Heart right ventricle (tissue), 16 donors: ENCODE measurements around the gene RTP1. TPM values are rescaled to one million over a fixed set of nuclear protein-coding genes. Genes with fewer than 3 reads are reported as not detected.
A peak's percentile ranks its signal among the peaks of the same experiment; 100 is the strongest.
"Not testable (repeated sequence)": the region's sequence is repeated elsewhere in the genome, so short reads cannot be mapped to it uniquely, and the experiment has no call there.

ENCODE experiments used
- ATAC-seq, 8 donors: fragments of 200-7000 bp; cut with Tn5 transposase; one replicate each; pipeline ENCODE4 v1.9.1; 2020; ENCODE audit warnings: mild to moderate bottlenecking in 8 of 8, moderate library complexity in 8 of 8, moderate number of reproducible peaks in 1 of 8
- DNase-seq, 2 donors: peaks; one replicate each; pipeline ENCODE4 v3.0.0-alpha.2; 2020
- H3K27ac ChIP-seq, 10 donors: fragments of 200-600 bp; sonication (generic) in 2 of 10; one replicate each; pipeline versions ENCODE4 v1.5.0 to v1.8.0; 2020 to 2022; ENCODE audit warnings: mild to moderate bottlenecking in 3 of 10
- H3K27me3 ChIP-seq, 7 donors: fragments of 200-600 bp; one replicate each; pipeline ENCODE4 v1.8.0; 2021 to 2022; ENCODE audit warnings: mild to moderate bottlenecking in 2 of 7
- H3K36me3 ChIP-seq, 9 donors: fragments of 200-600 bp; sonication (generic) in 1 of 9; one replicate each; pipeline versions ENCODE4 v1.5.0 to v1.8.0; 2020 to 2022; ENCODE audit warnings: mild to moderate bottlenecking in 2 of 9
- H3K4me1 ChIP-seq, 9 donors: fragments of 200-600 bp; sonication (generic) in 1 of 9; one replicate each; pipeline versions ENCODE4 v1.5.0 to v1.8.0; 2020 to 2022; ENCODE audit warnings: mild to moderate bottlenecking in 4 of 9
- H3K4me3 ChIP-seq, 10 donors: fragments of 200-600 bp; sonication (generic) in 2 of 10; one replicate each; pipeline versions ENCODE4 v1.5.0 to v1.8.0; 2020 to 2022; ENCODE audit warnings: mild to moderate bottlenecking in 7 of 10, moderate library complexity in 2 of 10
- H3K9me3 ChIP-seq, 11 donors: fragments of 200-600 bp in 10 of 11; sonication (generic) in 2 of 11; one replicate each; pipeline versions ENCODE4 v1.5.0 to v1.8.0; 2013 to 2022; ENCODE audit warnings: mild to moderate bottlenecking in 2 of 11, control low read depth in 1 of 11, moderate library complexity in 1 of 11
- WGBS, 2 donors: extraction: QIAGEN DNeasy Blood & Tissue Kit; methylation state at CpG; one replicate each; pipeline ENCODE4 v1.1.7; 2013; ENCODE audit warnings: inconsistent platforms in 1 of 2; 5-methylcytosine and 5-hydroxymethylcytosine counted together
- intact Hi-C, 10 donors: fragments of 100-400 bp; cut with DNase I; formaldehyde crosslinking; loops; one replicate each; pipeline versions ENCODE4 v1.11.1 to v1.14.2; 2022
- polyA plus RNA-seq, 2 donors: library from polyadenylated mRNA; stranded (reverse); fragments of 200-250 nt; gene quantifications; one replicate each; pipeline ENCODE4 v1.2.3, GENCODE V29; 2013
- total RNA-seq, 10 donors: library from RNA; stranded (reverse); fragmentation: NEBNext Ultra II Directional in 3 of 10; extraction: Animal tissue kit (Norgen Biotek cat#: 25700) in 3 of 10; gene quantifications; one replicate each; pipeline versions ENCODE4 v1.2.1 to v1.2.4, GENCODE V29; 2021 to 2023
- TF ChIP-seq, protein P1 (sequence below), 9 donors: fragments of 200-600 bp; sonication (generic) in 2 of 9; IDR thresholded peaks; one replicate each; pipeline versions ENCODE4 v1.5.0 to v1.8.0; 2021 to 2022; ENCODE audit warnings: antibody characterized with exemption in 9 of 9, mild to moderate bottlenecking in 5 of 9, moderate library complexity in 1 of 9
- donor health status: Arrhythmogenic right ventricular cardiomyopathy.
- donor health status: ischemic (EF 13 %, LVEDD 7.1; RV severe dilation, severe dysfunction).
- donor health status: healthy with polysubstance abuse.
- donor health status: DM: no; HTN: yes; CAD: no.
- donor health status: DM: no; HTN: no; CAD: no.
- donor health status: ischemic (EF 25% LVEDD 6.9; RV normal size, moderate dysfunction).
- donor health status: ischemic (EF 25% LVEDD 5.7; RV mildly dilated, moderate dysfunction).
- donor health status: healthy.
- donor health status: DM: yes; HTN: yes; CAD: no.
- donor health status: Ischemic cardiomyopathy.
- donor health status: ischemic (EF 35%, LVEDD 5.7; RV mildly dilated, moderate dysfunction).
- donor health status: nonischemic (EF 11% LVEDD 7.7; RV severe dilation, severe dysfunction).
- donor health status: DM: yes; HTN: yes; CAD: no.
- donor health status: PGD.
- donor health status: ischemic (EF 29% LVEDD 5.4; RV normal size, mild dysfunction).
- donor health status: nonischemic (EF 23%, LVEDD 6.1; RV moderate dilation, normal function).

The RTP1 gene
- total and polyA plus RNA-seq, 12 donors: 0.11 TPM; not detected in 11

DNA sequence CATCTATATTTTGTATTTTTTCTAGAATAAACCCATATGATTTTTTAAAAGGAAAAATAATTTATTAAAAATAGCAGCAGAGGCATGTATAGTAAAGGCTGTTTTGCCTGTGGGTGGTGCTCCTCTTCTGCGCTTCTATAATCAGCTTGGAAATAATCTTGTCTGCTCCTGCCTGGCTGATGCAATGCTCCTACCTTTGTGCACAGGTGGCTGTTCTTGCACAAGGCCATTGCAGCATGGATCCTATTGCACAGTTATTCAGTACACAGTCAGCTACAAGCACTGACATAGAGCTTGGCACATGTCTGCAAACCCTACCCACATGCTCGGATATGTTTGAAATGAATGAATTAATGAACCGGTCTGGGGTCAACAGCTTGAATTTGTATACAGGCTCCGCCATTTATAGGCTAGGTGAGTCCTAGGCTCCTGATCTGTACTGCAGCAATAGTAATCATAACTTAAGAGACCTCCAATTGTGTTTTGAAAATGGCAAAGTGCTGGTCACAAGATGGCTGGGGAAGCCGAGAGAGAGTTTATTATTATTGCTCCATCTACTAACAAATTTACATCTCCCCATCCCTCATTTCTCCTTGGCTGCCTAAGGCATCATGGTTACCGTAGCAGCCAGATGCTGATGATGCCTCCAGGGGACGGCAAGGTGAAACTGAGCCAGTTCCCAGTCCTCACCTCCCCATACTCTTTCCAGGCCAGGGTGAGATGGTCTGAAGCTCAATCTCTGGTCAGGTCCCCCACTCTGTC is 532 bp upstream of the RTP1 start:
- DNase-seq (no peak), ATAC-seq (no peak)
- no peaks in the 10 kb centered on the region for H3K4me1 ChIP-seq
- 87 to 93% methylated on average over 7 of the region's 7 CpGs for WGBS, 2 donors
- no peak overlapping the region for H3K27ac ChIP-seq
- no peaks in the 10 kb centered on the region for H3K9me3 ChIP-seq
- no peak overlapping the region for H3K4me3 ChIP-seq
- intact Hi-C loops: no loop called here
- H3K36me3 ChIP-seq: no peaks in the 10 kb centered on the region
- TF ChIP-seq, protein P1, sequence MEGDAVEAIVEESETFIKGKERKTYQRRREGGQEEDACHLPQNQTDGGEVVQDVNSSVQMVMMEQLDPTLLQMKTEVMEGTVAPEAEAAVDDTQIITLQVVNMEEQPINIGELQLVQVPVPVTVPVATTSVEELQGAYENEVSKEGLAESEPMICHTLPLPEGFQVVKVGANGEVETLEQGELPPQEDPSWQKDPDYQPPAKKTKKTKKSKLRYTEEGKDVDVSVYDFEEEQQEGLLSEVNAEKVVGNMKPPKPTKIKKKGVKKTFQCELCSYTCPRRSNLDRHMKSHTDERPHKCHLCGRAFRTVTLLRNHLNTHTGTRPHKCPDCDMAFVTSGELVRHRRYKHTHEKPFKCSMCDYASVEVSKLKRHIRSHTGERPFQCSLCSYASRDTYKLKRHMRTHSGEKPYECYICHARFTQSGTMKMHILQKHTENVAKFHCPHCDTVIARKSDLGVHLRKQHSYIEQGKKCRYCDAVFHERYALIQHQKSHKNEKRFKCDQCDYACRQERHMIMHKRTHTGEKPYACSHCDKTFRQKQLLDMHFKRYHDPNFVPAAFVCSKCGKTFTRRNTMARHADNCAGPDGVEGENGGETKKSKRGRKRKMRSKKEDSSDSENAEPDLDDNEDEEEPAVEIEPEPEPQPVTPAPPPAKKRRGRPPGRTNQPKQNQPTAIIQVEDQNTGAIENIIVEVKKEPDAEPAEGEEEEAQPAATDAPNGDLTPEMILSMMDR (IDR thresholded peaks at IDR 0.05): no peak
- H3K27me3 ChIP-seq: peaks cover 0 to 7% (median 0%) of the 10 kb centered on the region in 7 donors

DNA sequence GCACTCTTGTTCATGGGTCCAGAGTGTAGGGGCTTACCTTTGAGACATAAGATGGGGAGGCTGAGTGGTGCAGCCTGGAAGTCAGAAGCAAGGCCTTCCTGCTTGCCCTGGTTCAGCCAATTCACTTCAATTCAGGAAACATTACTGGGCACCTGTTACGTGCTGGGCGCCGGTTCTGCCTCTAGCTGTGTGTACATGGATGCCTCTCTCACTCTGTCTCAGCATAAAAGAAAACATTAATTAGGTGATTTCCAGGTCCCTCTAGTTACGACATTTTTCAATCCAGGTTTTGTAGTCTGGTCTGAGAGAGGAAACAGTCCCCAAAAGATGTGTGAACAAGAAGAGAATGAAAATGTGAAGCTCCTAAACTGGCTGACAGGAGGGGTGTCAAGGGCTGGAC is 1.2 kb downstream of the RTP1 start:
- intact Hi-C loops: no loop called here
- no peaks in the 10 kb centered on the region for H3K36me3 ChIP-seq
- WGBS, 2 donors: 93 to 94% methylated on average over 4 of the region's 4 CpGs
- no peaks in the 10 kb centered on the region for H3K9me3 ChIP-seq
- H3K27ac ChIP-seq: no peak overlapping the region
- no peaks in the 10 kb centered on the region for H3K4me1 ChIP-seq
- no peaks in the 10 kb centered on the region for H3K27me3 ChIP-seq
- no peak overlapping the region for H3K4me3 ChIP-seq
- ATAC-seq (no peak), DNase-seq (no peak)
- TF ChIP-seq, protein P1 (IDR thresholded peaks at IDR 0.05): no peak

DNA sequence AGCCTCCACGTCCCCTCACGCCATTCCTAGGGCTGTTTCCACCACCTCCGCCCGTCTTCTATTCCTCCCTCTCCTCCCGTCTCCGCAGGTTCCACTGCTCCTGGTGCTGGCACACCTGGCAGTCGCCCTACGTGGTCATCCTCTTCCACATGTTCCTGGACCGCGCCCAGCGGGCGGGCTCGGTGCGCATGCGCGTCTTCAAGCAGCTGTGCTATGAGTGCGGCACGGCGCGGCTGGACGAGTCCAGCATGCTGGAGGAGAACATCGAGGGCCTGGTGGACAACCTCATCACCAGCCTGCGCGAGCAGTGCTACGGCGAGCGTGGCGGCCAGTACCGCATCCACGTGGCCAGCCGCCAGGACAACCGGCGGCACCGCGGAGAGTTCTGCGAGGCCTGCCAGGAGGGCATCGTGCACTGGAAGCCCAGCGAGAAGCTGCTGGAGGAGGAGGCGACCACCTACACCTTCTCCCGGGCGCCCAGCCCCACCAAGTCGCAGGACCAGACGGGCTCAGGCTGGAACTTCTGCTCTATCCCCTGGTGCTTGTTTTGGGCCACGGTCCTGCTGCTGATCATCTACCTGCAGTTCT is 2.3 kb downstream of the RTP1 start:
- H3K4me1 ChIP-seq, H3K27me3 ChIP-seq, H3K36me3 ChIP-seq, H3K9me3 ChIP-seq, DNase-seq, H3K4me3 ChIP-seq, H3K27ac ChIP-seq, intact Hi-C loops: not testable (repeated sequence)
- WGBS, 2 donors: 95 to 97% methylated on average over 38 to 40 of the region's 44 CpGs
- ATAC-seq: peak in 2 of 8 donors; percentile 20 to 57

DNA sequence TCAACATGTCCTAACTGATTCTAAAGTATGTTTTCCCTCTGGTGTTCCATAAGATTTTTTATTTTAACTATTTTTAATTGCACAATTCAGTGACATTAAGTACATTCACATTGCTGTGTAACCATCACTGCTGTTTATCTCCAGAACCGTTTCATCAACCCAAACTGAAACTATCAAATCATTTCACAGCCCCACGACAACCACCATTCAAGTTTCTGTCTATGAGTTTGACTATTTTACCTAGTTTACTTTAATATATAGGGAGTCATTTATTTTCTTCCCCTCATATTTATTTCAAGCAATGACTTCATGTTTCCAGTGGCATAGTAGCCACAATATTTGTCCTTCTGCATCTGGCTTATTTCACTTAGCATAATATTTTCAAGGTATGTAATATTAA is 8.4 kb downstream of the RTP1 start:
- no peak overlapping the region for H3K4me3 ChIP-seq
- TF ChIP-seq, protein P1 (IDR thresholded peaks at IDR 0.05): no peak
- no peak overlapping the region for H3K27ac ChIP-seq
- H3K27me3 ChIP-seq: no peaks in the 10 kb centered on the region
- peaks cover 3 to 27% (median 22%) of the 10 kb centered on the region in 9 donors for H3K4me1 ChIP-seq
- H3K36me3 ChIP-seq: no peaks in the 10 kb centered on the region
- intact Hi-C loops: no loop called here
- H3K9me3 ChIP-seq: no peaks in the 10 kb centered on the region
- DNase-seq (no peak), ATAC-seq (no peak)
- WGBS, 2 donors: 67 to 73% methylated on average over 2 of the region's 2 CpGs

DNA sequence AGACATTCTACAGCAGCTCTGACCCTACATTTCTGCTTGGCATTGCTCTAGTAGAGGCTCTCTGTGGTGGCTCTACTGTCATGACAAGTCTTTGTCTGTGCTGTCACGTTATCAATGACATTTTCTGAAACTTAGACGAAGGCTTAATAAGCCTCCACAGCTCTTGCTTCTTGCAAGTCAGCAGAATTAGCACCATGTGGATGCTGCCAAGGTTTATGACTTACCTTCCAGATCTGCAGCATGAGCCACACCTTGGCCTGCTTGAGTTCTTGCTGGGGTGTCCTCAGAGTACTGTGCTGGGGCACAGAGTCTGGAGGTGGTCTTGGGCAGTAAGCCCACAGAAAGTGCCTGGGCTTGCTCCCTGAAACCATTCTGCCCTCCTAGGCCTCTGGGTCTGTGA is 9.8 kb downstream of the RTP1 start:
- no peaks in the 10 kb centered on the region for H3K27me3 ChIP-seq
- TF ChIP-seq, protein P1 (IDR thresholded peaks at IDR 0.05): no peak
- H3K27ac ChIP-seq: peak overlapping the region in 3 of 10 donors; percentile 8 to 18 (median 18)
- 83 to 84% methylated on average over 2 of the region's 2 CpGs for WGBS, 2 donors
- intact Hi-C loops: no loop called here
- no peaks in the 10 kb centered on the region for H3K36me3 ChIP-seq
- H3K4me3 ChIP-seq: no peak overlapping the region
- H3K4me1 ChIP-seq: peaks cover 5 to 35% (median 26%) of the 10 kb centered on the region in 9 donors
- no peaks in the 10 kb centered on the region for H3K9me3 ChIP-seq
- DNase-seq: no peak
- ATAC-seq: peak in 2 of 8 donors; percentile 7 to 9
